Left ventricle myocardium inferior (tissue), 1 donor: Measurements from ENCODE around the gene LGALS7B. TPM values are rescaled to one million over a fixed set of nuclear protein-coding genes. Genes with fewer than 3 reads are reported as not detected.

ENCODE experiments used
- DNase-seq: peaks from one replicate; pipeline ENCODE4 v3.0.0-alpha.2; 2020
- H3K27ac ChIP-seq: fragments of 200-600 bp; replicated peaks from 2 replicates; pipeline ENCODE4 v1.8.0; 2021
- H3K27me3 ChIP-seq: fragments of 200-600 bp; 2 replicates; pipeline ENCODE4 v1.8.0; 2021; ENCODE audit warnings: low read depth
- H3K36me3 ChIP-seq: fragments of 200-600 bp; 2 replicates; pipeline ENCODE4 v1.8.0; 2021
- H3K4me1 ChIP-seq: fragments of 200-600 bp; 2 replicates; pipeline ENCODE4 v1.8.0; 2021
- H3K4me3 ChIP-seq: fragments of 200-600 bp; 2 replicates; pipeline ENCODE4 v1.8.0; 2021; ENCODE audit warnings: mild to moderate bottlenecking, moderate library complexity
- H3K9me3 ChIP-seq: fragments of 200-600 bp; replicated peaks from 2 replicates; pipeline ENCODE4 v1.8.0; 2021
- CTCF ChIP-seq: fragments of 200-600 bp; IDR thresholded peaks from 2 replicates; pipeline ENCODE4 v1.8.0; 2021; ENCODE audit warnings: antibody characterized with exemption, mild to moderate bottlenecking, borderline replicate concordance
- intact Hi-C: fragments of 100-400 bp; cut with micrococcal nuclease; formaldehyde crosslinking; loops from one replicate; pipeline ENCODE4 v1.11.0; 2022
- total RNA-seq: library from RNA; stranded (reverse); fragmentation: NEBNext Ultra II Directional; extraction: Animal tissue kit (Norgen Biotek cat#: 25700); gene quantifications from one replicate; pipeline ENCODE4 v1.2.1, GENCODE V29; 2021
- donor health status: DM: no; HTN: yes; CAD: no; lungs with severe emphysema.

The LGALS7B gene
- total RNA-seq, 1 donor from 2014 or later: not detected

- intact Hi-C loops: loop anchor here (10.0 kb wide), 1 partner anchor 72 kb away; no protein-coding TSS in a partner anchor
- peak overlapping the region; percentile 27 for H3K27ac ChIP-seq
- DNase-seq: no peak
Measured at GRCh38 chr19:38836159-38836982, 47.4 kb downstream of the LGALS7B start.

GRCh38 chr19:38836983-38837626, 48.1 kb downstream of the LGALS7B start:
- Histone ChIP-seq H3K27me3 (no peaks in the 10 kb centered on the region), H3K4me3 (no peak overlapping the region), H3K9me3 (no peaks in the 10 kb centered on the region), H3K4me1 (peaks cover 51% of the 10 kb centered on the region), H3K36me3 (peaks cover 68% of the 10 kb centered on the region), H3K27ac (no peak overlapping the region)
- no peak for TF ChIP-seq CTCF
- intact Hi-C loops: loop anchor here (10.0 kb wide), 1 partner anchor 72 kb away; no protein-coding TSS in a partner anchor
- DNase-seq: no peak

More at GRCh38 chr19:38836159-38836982, 47.4 kb downstream of the LGALS7B start:
- no peaks in the 10 kb centered on the region for H3K27me3 ChIP-seq
- no peaks in the 10 kb centered on the region for H3K9me3 ChIP-seq
- no peak overlapping the region for H3K4me3 ChIP-seq
- peaks cover 60% of the 10 kb centered on the region for H3K36me3 ChIP-seq
- peaks cover 49% of the 10 kb centered on the region for H3K4me1 ChIP-seq
- TF ChIP-seq CTCF: no peak

GRCh38 chr19:38837656-38838121, 48.7 kb downstream of the LGALS7B start:
- TF ChIP-seq CTCF: no peak
- Histone ChIP-seq H3K36me3 (peaks cover 74% of the 10 kb centered on the region), H3K9me3 (no peaks in the 10 kb centered on the region), H3K27me3 (no peaks in the 10 kb centered on the region), H3K4me1 (peaks cover 45% of the 10 kb centered on the region), H3K27ac (no peak overlapping the region), H3K4me3 (no peak overlapping the region)
- intact Hi-C loops: loop anchor here (10.0 kb wide), 1 partner anchor 73 kb away; no protein-coding TSS in a partner anchor
- no peak for DNase-seq

- intact Hi-C loops: loop anchor here (10.0 kb wide), 1 partner anchor 74 kb away; no protein-coding TSS in a partner anchor
- H3K27ac ChIP-seq: no peak overlapping the region
- H3K4me1 ChIP-seq: peaks cover 43% of the 10 kb centered on the region
- TF ChIP-seq CTCF: no peak
- H3K4me3 ChIP-seq: no peak overlapping the region
- H3K9me3 ChIP-seq: no peaks in the 10 kb centered on the region
- H3K36me3 ChIP-seq: peaks cover 81% of the 10 kb centered on the region
- DNase-seq: no peak
- no peaks in the 10 kb centered on the region for H3K27me3 ChIP-seq
Measured at GRCh38 chr19:38838208-38838985, 49.4 kb downstream of the LGALS7B start.
